ENCODE results near the gene TMEM231.

Gene TMEM231

DNA sequence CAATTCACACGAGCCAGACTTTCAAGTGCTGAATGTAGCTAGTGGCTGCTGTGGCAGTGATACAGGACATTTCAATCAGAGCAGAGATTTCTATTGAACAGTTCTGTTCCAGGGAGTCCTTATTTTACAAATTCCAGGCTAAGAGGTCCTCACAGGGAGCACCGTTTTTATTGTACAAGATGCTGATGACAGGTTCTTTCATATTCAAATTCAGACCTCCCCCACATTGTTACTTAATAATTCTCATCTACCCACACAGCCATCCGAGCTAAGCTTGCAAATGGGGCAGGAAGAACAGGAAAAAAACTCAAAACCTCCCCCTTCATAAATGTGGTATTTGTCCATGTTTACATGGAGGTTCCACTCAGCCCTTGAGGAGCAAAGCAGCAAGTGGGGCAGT, 19.9 kb upstream of the TMEM231 start:
- H3K36me3 Mint-ChIP-seq = peaks cover 8% of the 10 kb centered on the region
- no peaks in the 10 kb centered on the region for H3K9me3 Mint-ChIP-seq
- no peak overlapping the region for H3K27ac Mint-ChIP-seq
- no peak overlapping the region for H3K4me3 Mint-ChIP-seq
- peaks cover 39% of the 10 kb centered on the region for H3K4me1 Mint-ChIP-seq
- no peaks in the 10 kb centered on the region for H3K27me3 Mint-ChIP-seq

- peaks cover 52% of the 10 kb centered on the region for H3K4me1 Mint-ChIP-seq
- H3K9me3 Mint-ChIP-seq = no peaks in the 10 kb centered on the region
- no peaks in the 10 kb centered on the region for H3K27me3 Mint-ChIP-seq
- H3K27ac Mint-ChIP-seq = no peak overlapping the region
- H3K36me3 Mint-ChIP-seq = peaks cover 8% of the 10 kb centered on the region
- H3K4me3 Mint-ChIP-seq = no peak overlapping the region
Observed at GRCh38 chr16:75573955-75574354, 17.9 kb upstream of the TMEM231 start.

DNA sequence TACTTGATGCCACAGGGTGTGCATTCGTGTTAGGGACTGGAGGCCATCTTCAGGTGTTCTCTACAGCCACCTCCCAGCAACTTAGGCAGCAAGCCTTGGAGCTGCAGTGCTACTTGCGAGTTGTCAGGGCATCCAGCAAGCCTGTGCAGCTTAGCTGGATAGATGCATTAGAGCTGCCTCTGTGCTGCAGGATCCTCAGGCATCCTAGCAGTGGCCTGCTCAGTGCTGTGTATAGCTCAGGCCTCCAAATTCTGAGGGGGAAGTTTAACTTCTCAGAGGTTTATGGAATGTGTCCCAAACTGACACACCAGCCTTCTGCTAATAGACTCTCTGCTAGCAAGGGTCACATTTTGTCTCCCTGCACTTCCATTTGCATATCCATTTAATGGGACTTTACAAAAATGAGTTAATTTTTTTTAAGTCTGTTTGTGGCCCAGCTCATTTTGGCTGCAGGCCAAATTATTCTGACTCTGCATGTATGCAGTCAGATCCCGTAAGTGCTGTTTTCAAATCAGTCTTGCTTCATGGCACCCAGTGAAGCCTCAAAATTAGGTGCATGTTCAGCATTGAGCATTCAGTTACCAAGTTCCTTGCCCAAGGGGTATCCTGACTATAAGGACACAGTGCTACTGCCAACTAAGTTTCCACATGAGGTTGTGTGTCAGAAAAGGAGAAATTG, 17.0 kb upstream of the TMEM231 start:
- H3K9me3 Mint-ChIP-seq = no peaks in the 10 kb centered on the region
- H3K36me3 Mint-ChIP-seq = peaks cover 5% of the 10 kb centered on the region
- H3K27ac Mint-ChIP-seq = peak overlapping the region; percentile 80
- H3K27me3 Mint-ChIP-seq = no peaks in the 10 kb centered on the region
- H3K4me3 Mint-ChIP-seq = no peak overlapping the region
- peaks cover 54% of the 10 kb centered on the region for H3K4me1 Mint-ChIP-seq

GRCh38 chr16:75570396-75571065, 14.5 kb upstream of the TMEM231 start:
- no peak overlapping the region for H3K27ac Mint-ChIP-seq
- H3K9me3 Mint-ChIP-seq = no peaks in the 10 kb centered on the region
- H3K4me3 Mint-ChIP-seq = no peak overlapping the region
- no peaks in the 10 kb centered on the region for H3K27me3 Mint-ChIP-seq
- peaks cover 5% of the 10 kb centered on the region for H3K36me3 Mint-ChIP-seq
- peaks cover 65% of the 10 kb centered on the region for H3K4me1 Mint-ChIP-seq

DNA sequence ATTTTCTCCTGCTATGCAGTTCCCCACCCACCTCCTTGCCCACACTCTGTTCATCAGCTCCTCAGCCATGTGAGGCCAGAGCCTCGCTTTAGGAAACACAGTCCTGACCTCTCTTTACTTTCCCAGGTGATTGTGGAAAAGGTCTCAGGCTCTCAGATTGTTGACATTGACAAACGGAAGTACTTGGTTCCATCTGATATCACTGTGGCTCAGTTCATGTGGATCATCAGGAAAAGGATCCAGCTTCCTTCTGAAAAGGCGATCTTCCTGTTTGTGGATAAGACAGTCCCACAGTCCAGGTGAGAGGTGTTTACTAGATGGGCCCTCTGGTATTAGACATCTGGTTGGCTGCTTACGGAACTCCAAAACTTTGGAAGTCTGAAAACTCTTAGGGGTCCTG, 11.9 kb upstream of the TMEM231 start:
- H3K36me3 Mint-ChIP-seq = peaks cover 1% of the 10 kb centered on the region
- peaks cover 3% of the 10 kb centered on the region for H3K27me3 Mint-ChIP-seq
- no peaks in the 10 kb centered on the region for H3K9me3 Mint-ChIP-seq
- peak overlapping the region; percentile 95 for H3K4me3 Mint-ChIP-seq
- no peak overlapping the region for H3K27ac Mint-ChIP-seq
- peaks cover 60% of the 10 kb centered on the region for H3K4me1 Mint-ChIP-seq

DNA sequence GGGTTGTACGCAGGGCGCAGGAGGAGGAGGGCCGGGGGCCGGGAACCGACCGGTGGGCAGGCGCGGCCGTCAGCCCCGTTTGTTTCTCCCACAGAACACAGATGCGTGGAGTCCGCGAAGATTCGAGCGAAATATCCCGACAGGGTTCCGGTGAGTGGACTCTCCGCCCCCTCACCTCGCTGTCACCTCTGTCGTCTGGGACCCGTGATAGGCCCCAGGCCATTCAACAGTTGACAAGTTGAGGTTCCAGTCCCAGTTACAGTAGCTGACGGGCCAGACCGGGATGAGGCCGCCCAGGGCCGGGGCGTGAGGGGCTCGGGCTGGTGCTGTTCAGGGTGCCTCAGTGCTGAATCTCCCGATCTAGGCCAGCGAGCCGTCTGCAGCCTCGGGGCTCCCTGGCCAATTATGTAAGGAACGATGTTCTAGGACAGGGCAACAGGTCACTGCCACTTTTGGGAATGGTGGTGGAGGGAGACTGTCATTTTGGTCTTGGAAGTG, 10.8 kb upstream of the TMEM231 start:
- peaks cover 52% of the 10 kb centered on the region for H3K4me1 Mint-ChIP-seq
- peak overlapping the region; percentile 95 for H3K4me3 Mint-ChIP-seq
- H3K36me3 Mint-ChIP-seq = no peaks in the 10 kb centered on the region
- no peaks in the 10 kb centered on the region for H3K9me3 Mint-ChIP-seq
- H3K27me3 Mint-ChIP-seq = peaks cover 3% of the 10 kb centered on the region
- H3K27ac Mint-ChIP-seq = peak overlapping the region; percentile 35

- H3K27ac Mint-ChIP-seq = peak within 1 kb of the TSS; percentile 81
- peak within 1 kb of the TSS; percentile 95 for H3K4me3 Mint-ChIP-seq
- no peaks in the 10 kb centered on the region for H3K36me3 Mint-ChIP-seq
- H3K9me3 Mint-ChIP-seq = no peaks in the 10 kb centered on the region
- peaks cover 3% of the 10 kb centered on the region for H3K27me3 Mint-ChIP-seq
- peaks cover 48% of the 10 kb centered on the region for H3K4me1 Mint-ChIP-seq
Observed at GRCh38 chr16:75566040-75566757, 10.1 kb upstream of the TMEM231 start, which contains the start of gene GABARAPL2. GABARAPL2 (plus strand) TSS chr16:75566379; CDS start chr16:75566487, 108 bp downstream.

- no peaks in the 10 kb centered on the region for H3K9me3 Mint-ChIP-seq
- peaks cover 47% of the 10 kb centered on the region for H3K4me1 Mint-ChIP-seq
- H3K27ac Mint-ChIP-seq = peak overlapping the region; percentile 68
Observed at GRCh38 chr16:75565640-75566039, 9.6 kb upstream of the TMEM231 start.

GRCh38 chr16:75559564-75560372, 3.7 kb upstream of the TMEM231 start:
- H3K27me3 Mint-ChIP-seq = peaks cover 3% of the 10 kb centered on the region
- H3K36me3 Mint-ChIP-seq = no peaks in the 10 kb centered on the region
- H3K4me1 Mint-ChIP-seq = peaks cover 10% of the 10 kb centered on the region
- H3K9me3 Mint-ChIP-seq = no peaks in the 10 kb centered on the region
- no peak overlapping the region for H3K27ac Mint-ChIP-seq
- no peak overlapping the region for H3K4me3 Mint-ChIP-seq

More at GRCh38 chr16:75565640-75566039, 9.6 kb upstream of the TMEM231 start:
- Mint-ChIP-seq H3K4me3 (peak overlapping the region; percentile 95), H3K27me3 (peaks cover 3% of the 10 kb centered on the region), H3K36me3 (no peaks in the 10 kb centered on the region)

- Mint-ChIP-seq H3K9me3 (no peaks in the 10 kb centered on the region), H3K4me3 (no peak overlapping the region), H3K27me3 (no peaks in the 10 kb centered on the region), H3K36me3 (no peaks in the 10 kb centered on the region), H3K27ac (no peak overlapping the region), H3K4me1 (peaks cover 7% of the 10 kb centered on the region)
Observed at GRCh38 chr16:75558846-75559401, 2.9 kb upstream of the TMEM231 start.

GRCh38 chr16:75556431-75556950, 439 bp upstream of the TMEM231 start:
- Mint-ChIP-seq H3K27me3 (no peaks in the 10 kb centered on the region), H3K27ac (peak overlapping the region; percentile 76), H3K36me3 (no peaks in the 10 kb centered on the region), H3K4me3 (peak overlapping the region; percentile 94), H3K4me1 (peaks cover 7% of the 10 kb centered on the region), H3K9me3 (no peaks in the 10 kb centered on the region)

- no peaks in the 10 kb centered on the region for H3K36me3 Mint-ChIP-seq
Observed at GRCh38 chr16:75555213-75555706, 792 bp downstream of the TMEM231 start.

GRCh38 chr16:75552951-75553350, 3.1 kb downstream of the TMEM231 start:
- H3K36me3 Mint-ChIP-seq = no peaks in the 10 kb centered on the region
- no peak overlapping the region for H3K27ac Mint-ChIP-seq
- no peaks in the 10 kb centered on the region for H3K27me3 Mint-ChIP-seq
- no peak overlapping the region for H3K4me3 Mint-ChIP-seq
- peaks cover 7% of the 10 kb centered on the region for H3K4me1 Mint-ChIP-seq
- no peaks in the 10 kb centered on the region for H3K9me3 Mint-ChIP-seq

More at GRCh38 chr16:75555213-75555706, 792 bp downstream of the TMEM231 start:
- Mint-ChIP-seq H3K9me3 (no peaks in the 10 kb centered on the region), H3K27ac (no peak overlapping the region), H3K4me3 (peak overlapping the region; percentile 94), H3K4me1 (peaks cover 7% of the 10 kb centered on the region), H3K27me3 (no peaks in the 10 kb centered on the region)

- peaks cover under 1% of the 10 kb centered on the region for H3K4me1 Mint-ChIP-seq
- H3K36me3 Mint-ChIP-seq = no peaks in the 10 kb centered on the region
- H3K27ac Mint-ChIP-seq = no peak overlapping the region
- no peaks in the 10 kb centered on the region for H3K27me3 Mint-ChIP-seq
- H3K9me3 Mint-ChIP-seq = no peaks in the 10 kb centered on the region
- no peak overlapping the region for H3K4me3 Mint-ChIP-seq
Observed at GRCh38 chr16:75550211-75550662, 5.8 kb downstream of the TMEM231 start.

Measured in activated naive CD4-positive, alpha-beta T cell treated with anti-CD3 and anti-CD28 coated beads, Interleukin-2, amount 50 U/mL, for 24 hours (primary cell).